ENCODE results near the gene UBE2L3.

- TF ChIP-seq POLR2A (IDR thresholded peaks at IDR 0.05; ENCODE audit: low read length) (peak; percentile 70), GATA1 (IDR thresholded peaks at IDR 0.05; ENCODE audit: low read depth, low read length) (no peak)
Observed at GRCh38 chr22:21641789-21642583, 74.5 kb downstream of the UBE2L3 start, which contains the start of gene SDF2L1.
